CD4-positive, alpha-beta T cell (primary cell): ENCODE measurements around the gene TBPL1. TPM values are rescaled to one million over a fixed set of nuclear protein-coding genes. Genes with fewer than 3 reads are reported as not detected.

ENCODE experiments used
- ATAC-seq: fragments of 200-7000 bp; cut with Tn5 transposase; one replicate; pipeline ENCODE4 v1.10.0; 2022; ENCODE audit warnings: mild to moderate bottlenecking; ENCODE audit not compliant: poor library complexity
- CTCF ChIA-PET: fragments of 350-600 bp; sonication (Branson Sonifier 250); formaldehyde crosslinking; loops from one replicate; lab custom pipeline; 2021; ENCODE audit warnings: antibody characterized with exemption, inconsistent platforms; lab: Charles Lee
- POLR2A ChIA-PET: fragments of 350-600 bp; sonication (Branson Sonifier 250); formaldehyde crosslinking; loops from one replicate; lab custom pipeline; 2021; ENCODE audit warnings: antibody characterized with exemption, inconsistent platforms; lab: Charles Lee
- DNase-seq, 14 experiments: peaks; one replicate each; pipeline ENCODE4 v3.0.0-alpha.2; 2013 to 2020; ENCODE audit warnings: mixed read lengths in 2 of 14
- H3K27ac ChIP-seq, 2 donors: one replicate each; pipeline versions ENCODE4 v1.5.1 to v1.7.0; 2013; ENCODE audit warnings: low read length in 2 of 2, low read depth in 1 of 2, mild to moderate bottlenecking in 1 of 2
- H3K27me3 ChIP-seq, 2 experiments: 1 replicate in 1 of 2; 2 replicates in 1 of 2; pipeline versions ENCODE4 v1.6.1 to v1.7.0; 2013; ENCODE audit warnings: low read length in 2 of 2, control low read depth in 1 of 2, mild to moderate bottlenecking in 1 of 2, moderate library complexity in 1 of 2; ENCODE audit not compliant: insufficient read depth in 2 of 2, control insufficient read depth in 1 of 2
- H3K36me3 ChIP-seq: one replicate; pipeline ENCODE4 v1.6.1; 2013; ENCODE audit warnings: low read length, control low read depth; ENCODE audit not compliant: insufficient read depth
- H3K4me1 ChIP-seq: one replicate; pipeline ENCODE4 v1.6.1; 2013; ENCODE audit warnings: low read length, control low read depth; ENCODE audit not compliant: insufficient read depth
- H3K4me3 ChIP-seq: one replicate; pipeline ENCODE4 v1.5.1; 2013; ENCODE audit warnings: mild to moderate bottlenecking, low read length, moderate library complexity
- H3K9me3 ChIP-seq, 2 experiments: 1 replicate in 1 of 2; 2 replicates in 1 of 2; pipeline versions ENCODE4 v1.6.1 to v1.7.0; 2013; ENCODE audit warnings: low read length in 2 of 2, mild to moderate bottlenecking in 2 of 2, control low read depth in 1 of 2, moderate library complexity in 1 of 2; ENCODE audit not compliant: control insufficient read depth in 1 of 2, insufficient read depth in 1 of 2
- H3K27ac Mint-ChIP-seq: one replicate; pipeline ENCODE4 v1.8.0; 2020; ENCODE audit warnings: mixed read lengths
- H3K27me3 Mint-ChIP-seq: one replicate; pipeline ENCODE4 v1.8.0; 2021; ENCODE audit warnings: mixed read lengths
- H3K36me3 Mint-ChIP-seq: one replicate; pipeline ENCODE4 v1.8.0; 2021; ENCODE audit warnings: low read depth, mixed read lengths
- H3K4me1 Mint-ChIP-seq: one replicate; pipeline ENCODE4 v1.8.0; 2021; ENCODE audit warnings: low read depth, mixed read lengths
- H3K4me3 Mint-ChIP-seq: one replicate; pipeline ENCODE4 v1.8.0; 2020; ENCODE audit warnings: mild to moderate bottlenecking, mixed read lengths
- H3K9me3 Mint-ChIP-seq: one replicate; pipeline ENCODE4 v1.8.0; 2020; ENCODE audit warnings: mixed read lengths
- CTCF ChIP-seq: fragments of 200-600 bp; IDR thresholded peaks from one replicate; pipeline ENCODE4 v1.8.0; 2022; ENCODE audit warnings: antibody characterized with exemption, mild to moderate bottlenecking
- intact Hi-C, 2 experiments: fragments of 100-400 bp; cut with DNase I in 1 of 2; cut with micrococcal nuclease in 1 of 2; formaldehyde crosslinking; loops; one replicate each; pipeline versions ENCODE4 v1.15.1 to v1.9.0; 2023 to 2025; cut with DNase I, micrococcal nuclease
- total RNA-seq, 174 experiments: library from RNA in 2 of 174; stranded (reverse) in 2 of 174; gene quantifications; one replicate each; pipeline ENCODE4 v1.2.3 and lab custom pipeline; 2021 to 2026

The TBPL1 gene
- total RNA-seq, 2 experiments from 2014 or later = 34.7 to 37.3 TPM

GRCh38 chr6:134020543-134020942 lies 67.5 kb downstream of the TBPL1 start:
- CTCF ChIA-PET = no interaction called here
- ATAC-seq = no peak
- no peak for TF ChIP-seq CTCF
- Histone ChIP-seq H3K4me3 (no peak overlapping the region), H3K9me3 (no peaks in the 10 kb centered on the region), H3K4me1 (no peaks in the 10 kb centered on the region), H3K27me3 (no peaks in the 10 kb centered on the region), H3K36me3 (no peaks in the 10 kb centered on the region), H3K27ac (no peak overlapping the region)
- H3K27ac Mint-ChIP-seq = no peak overlapping the region
- no peaks in the 10 kb centered on the region for H3K4me1 Mint-ChIP-seq
- intact Hi-C loops = no loop called here
- POLR2A ChIA-PET = no interaction called here
- H3K36me3 Mint-ChIP-seq = no peaks in the 10 kb centered on the region
- H3K4me3 Mint-ChIP-seq = no peak overlapping the region
- no peaks in the 10 kb centered on the region for H3K27me3 Mint-ChIP-seq
- no peaks in the 10 kb centered on the region for H3K9me3 Mint-ChIP-seq
- DNase-seq = no peak

GRCh38 chr6:134020968-134021367 lies 67.9 kb downstream of the TBPL1 start:
- H3K36me3 ChIP-seq = no peaks in the 10 kb centered on the region
- Mint-ChIP-seq H3K36me3 (no peaks in the 10 kb centered on the region), H3K4me3 (no peak overlapping the region), H3K4me1 (no peaks in the 10 kb centered on the region), H3K27ac (no peak overlapping the region), H3K9me3 (no peaks in the 10 kb centered on the region), H3K27me3 (no peaks in the 10 kb centered on the region)
- H3K27ac ChIP-seq = no peak overlapping the region
- no peak for DNase-seq
- no peak overlapping the region for H3K4me3 ChIP-seq
- intact Hi-C loops = no loop called here
- POLR2A ChIA-PET = no interaction called here
- TF ChIP-seq CTCF = no peak
- ATAC-seq = no peak
- CTCF ChIA-PET = no interaction called here
- H3K4me1 ChIP-seq = no peaks in the 10 kb centered on the region
- H3K27me3 ChIP-seq = no peaks in the 10 kb centered on the region
- H3K9me3 ChIP-seq = no peaks in the 10 kb centered on the region

- H3K27ac Mint-ChIP-seq = no peak overlapping the region
- H3K27ac ChIP-seq = no peak overlapping the region
- intact Hi-C loops = no loop called here
- no peaks in the 10 kb centered on the region for H3K9me3 Mint-ChIP-seq
- ChIA-PET POLR2A (no interaction called here), CTCF (no interaction called here)
- no peak overlapping the region for H3K4me3 Mint-ChIP-seq
- H3K9me3 ChIP-seq = no peaks in the 10 kb centered on the region
- no peak overlapping the region for H3K4me3 ChIP-seq
- H3K36me3 Mint-ChIP-seq = no peaks in the 10 kb centered on the region
- no peaks in the 10 kb centered on the region for H3K36me3 ChIP-seq
- H3K4me1 Mint-ChIP-seq = no peaks in the 10 kb centered on the region
- DNase-seq (no peak), ATAC-seq (no peak)
- H3K27me3 ChIP-seq = no peaks in the 10 kb centered on the region
- TF ChIP-seq CTCF = no peak
- H3K27me3 Mint-ChIP-seq = no peaks in the 10 kb centered on the region
- H3K4me1 ChIP-seq = no peaks in the 10 kb centered on the region
These were observed 68.5 kb downstream of the TBPL1 start for GRCh38 chr6:134021396-134022122.
